GM12865 (cell line): ENCODE data around the gene DDX19B.
"Not testable (repeated sequence)": the region's sequence is repeated elsewhere in the genome, so short reads cannot be mapped to it uniquely, and the experiment has no call there.

Experiments used
- DNase-seq: peaks from one replicate; pipeline ENCODE4 v3.0.0; 2010; ENCODE audit warnings: low read depth
- H3K4me3 ChIP-seq: 2 replicates; pipeline ENCODE4 v1.5.1; 2011; ENCODE audit warnings: mild to moderate bottlenecking, low read depth, low read length, control low read depth
- TF ChIP-seq, protein P1 (sequence below): IDR thresholded peaks from 2 replicates; pipeline ENCODE4 v1.5.1; 2011; ENCODE audit warnings: low read length, control low read depth, low read depth, inconsistent platforms; ENCODE audit not compliant: insufficient read depth; ENCODE audit errors: missing control alignments

Gene DDX19B

GRCh38 chr16:70364399-70364798 is 65.4 kb downstream of the DDX19B start:
- TF ChIP-seq, protein P1, sequence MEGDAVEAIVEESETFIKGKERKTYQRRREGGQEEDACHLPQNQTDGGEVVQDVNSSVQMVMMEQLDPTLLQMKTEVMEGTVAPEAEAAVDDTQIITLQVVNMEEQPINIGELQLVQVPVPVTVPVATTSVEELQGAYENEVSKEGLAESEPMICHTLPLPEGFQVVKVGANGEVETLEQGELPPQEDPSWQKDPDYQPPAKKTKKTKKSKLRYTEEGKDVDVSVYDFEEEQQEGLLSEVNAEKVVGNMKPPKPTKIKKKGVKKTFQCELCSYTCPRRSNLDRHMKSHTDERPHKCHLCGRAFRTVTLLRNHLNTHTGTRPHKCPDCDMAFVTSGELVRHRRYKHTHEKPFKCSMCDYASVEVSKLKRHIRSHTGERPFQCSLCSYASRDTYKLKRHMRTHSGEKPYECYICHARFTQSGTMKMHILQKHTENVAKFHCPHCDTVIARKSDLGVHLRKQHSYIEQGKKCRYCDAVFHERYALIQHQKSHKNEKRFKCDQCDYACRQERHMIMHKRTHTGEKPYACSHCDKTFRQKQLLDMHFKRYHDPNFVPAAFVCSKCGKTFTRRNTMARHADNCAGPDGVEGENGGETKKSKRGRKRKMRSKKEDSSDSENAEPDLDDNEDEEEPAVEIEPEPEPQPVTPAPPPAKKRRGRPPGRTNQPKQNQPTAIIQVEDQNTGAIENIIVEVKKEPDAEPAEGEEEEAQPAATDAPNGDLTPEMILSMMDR: no peak
- no peak overlapping the region for H3K4me3 ChIP-seq
- DNase-seq: peak; percentile 42

DNA sequence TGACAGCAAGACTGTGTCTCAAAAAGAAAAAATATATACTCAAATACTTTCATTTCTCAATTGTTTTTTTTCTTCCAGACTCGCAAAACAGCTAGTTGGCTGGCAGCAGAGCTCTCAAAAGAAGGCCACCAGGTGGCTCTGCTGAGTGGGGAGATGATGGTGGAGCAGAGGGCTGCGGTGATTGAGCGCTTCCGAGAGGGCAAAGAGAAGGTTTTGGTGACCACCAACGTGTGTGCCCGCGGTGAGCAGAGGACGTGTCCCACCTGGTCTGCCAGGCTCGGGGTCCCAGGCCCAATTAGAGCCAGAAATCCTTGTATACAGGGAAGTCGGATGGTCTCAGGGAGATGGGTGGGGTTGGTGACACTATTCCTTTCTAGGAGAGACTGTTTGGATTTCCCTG is 71.2 kb downstream of the DDX19B start:
- peak; percentile 51 for DNase-seq
- H3K4me3 ChIP-seq: not testable (repeated sequence)
- TF ChIP-seq, protein P1: peak; percentile 48

DNA sequence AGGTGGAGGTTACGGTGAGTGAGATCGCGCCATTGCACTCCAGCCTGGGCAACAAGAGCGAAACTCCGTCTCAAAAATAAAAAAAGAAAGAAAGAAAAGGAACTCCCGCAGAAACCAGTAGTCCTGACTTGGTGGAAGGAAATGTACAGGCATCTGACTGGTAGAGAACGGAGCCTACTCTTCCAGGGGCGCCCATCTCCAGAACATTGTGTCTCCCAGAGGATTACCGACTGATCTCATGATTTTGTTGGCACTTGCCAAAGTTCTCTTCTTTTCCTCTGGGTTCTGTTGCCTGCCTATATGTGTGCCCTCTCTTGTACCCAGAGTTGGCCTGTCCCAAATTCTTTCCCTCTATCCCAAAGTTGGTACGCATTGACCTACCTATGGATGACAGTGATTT is 71.9 kb downstream of the DDX19B start:
- DNase-seq: no peak
- TF ChIP-seq, protein P1: no peak

DNA sequence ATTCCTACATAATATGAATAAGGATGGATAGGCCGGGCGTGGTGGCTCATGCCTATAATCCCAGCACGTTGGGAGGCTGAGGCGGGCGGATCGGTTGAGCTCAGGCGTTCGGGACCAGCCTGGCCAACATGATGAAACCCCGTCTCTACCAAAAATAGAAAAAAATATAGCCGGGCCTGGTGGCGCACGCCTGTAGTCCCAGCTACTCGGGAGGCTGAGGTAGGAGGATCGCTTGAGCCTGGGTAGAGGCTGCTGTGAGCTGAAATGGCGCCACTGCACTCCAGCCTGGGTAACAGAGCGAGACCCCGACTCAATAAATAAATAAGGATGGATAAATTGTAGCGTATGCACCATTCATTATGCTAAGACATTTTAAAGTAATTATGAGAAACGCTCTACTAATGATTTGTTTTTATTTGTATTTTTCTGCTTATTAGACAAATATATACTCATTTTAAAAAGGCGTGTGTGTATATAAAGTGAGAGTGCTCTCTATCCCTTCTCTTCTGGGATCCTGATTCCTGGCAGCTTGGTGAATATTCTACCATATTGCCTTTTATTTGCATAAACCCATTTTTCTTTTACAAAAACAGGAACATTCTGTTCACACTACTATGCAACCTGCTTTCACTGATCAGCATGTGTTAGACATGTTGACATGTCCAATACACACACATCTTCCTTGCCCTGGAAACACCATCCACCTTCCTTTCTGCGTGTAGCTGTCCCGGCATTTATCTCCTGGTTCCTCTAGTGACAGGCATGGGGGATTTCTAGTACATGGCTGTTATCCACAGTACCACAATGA is 74.1 kb downstream of the DDX19B start:
- DNase-seq: no peak
- H3K4me3 ChIP-seq: no peak overlapping the region
- TF ChIP-seq, protein P1: no peak

More for the DNA sequence above, 71.9 kb downstream of the DDX19B start:
- H3K4me3 ChIP-seq: no peak overlapping the region

DNA sequence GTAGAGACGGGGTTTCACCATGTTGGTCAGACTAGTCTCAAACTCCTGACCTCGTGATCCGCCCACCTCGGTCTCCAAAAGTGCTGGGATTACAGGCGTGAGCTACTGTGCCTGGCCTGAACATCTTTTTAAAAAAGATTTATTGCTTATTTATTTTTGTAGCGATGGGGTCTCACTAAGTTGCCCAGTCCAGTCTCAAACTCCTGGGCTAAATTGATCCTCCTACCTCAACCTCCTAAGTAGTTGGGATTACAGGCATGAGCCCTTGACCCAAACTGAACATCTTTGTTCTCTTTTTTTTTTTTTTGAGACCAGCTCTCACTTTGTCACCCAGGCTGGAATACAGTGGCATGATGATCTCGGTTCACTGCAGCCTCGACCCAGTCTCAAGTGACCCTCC is 75.2 kb downstream of the DDX19B start:
- no peak for DNase-seq
- no peak overlapping the region for H3K4me3 ChIP-seq
- TF ChIP-seq, protein P1: no peak

GRCh38 chr16:70375636-70376611 is 76.9 kb downstream of the DDX19B start:
- H3K4me3 ChIP-seq: no peak overlapping the region
- TF ChIP-seq, protein P1: no peak
- DNase-seq: no peak
